GM23338 (cell line): ENCODE data around the gene NKD1. TPM values are rescaled to one million over a fixed set of nuclear protein-coding genes. Genes with fewer than 3 reads are reported as not detected.

Source experiments
- ATAC-seq: fragments of 200-7000 bp; cut with Tn5 transposase; 3 replicates; pipeline ENCODE4 v1.9.1; 2020
- DNase-seq: peaks from one replicate; pipeline ENCODE4 v3.0.0-alpha.2; 2015; ENCODE audit warnings: low spot score
- H2AFZ ChIP-seq: fragments of 200-600 bp; sonication (generic); 2 replicates; pipeline ENCODE4 v1.8.0; 2016; ENCODE audit warnings: antibody characterized with exemption, mild to moderate bottlenecking, moderate library complexity
- H3F3A ChIP-seq: fragments of 200-600 bp; sonication (generic); replicated peaks from 2 replicates; pipeline ENCODE4 v1.8.0; 2017; ENCODE audit warnings: antibody characterized with exemption, mixed run types, low read depth
- H3K27ac ChIP-seq: fragments of 200-600 bp; sonication (generic); 2 replicates; pipeline ENCODE4 v1.6.1; 2016; ENCODE audit warnings: low read depth
- H3K27me3 ChIP-seq: fragments of 200-600 bp; sonication (generic); 2 replicates; pipeline ENCODE4 v1.8.0; 2016; ENCODE audit warnings: mild to moderate bottlenecking, mixed run types, moderate library complexity; ENCODE audit not compliant: insufficient read depth
- H3K36me3 ChIP-seq: fragments of 200-600 bp; sonication (generic); 2 replicates; pipeline ENCODE4 v1.8.0; 2016; ENCODE audit warnings: mild to moderate bottlenecking; ENCODE audit not compliant: insufficient read depth
- H3K4me1 ChIP-seq: fragments of 200-600 bp; sonication (generic); 2 replicates; pipeline ENCODE4 v1.8.0; 2016; ENCODE audit warnings: mild to moderate bottlenecking, moderate library complexity; ENCODE audit not compliant: insufficient read depth
- H3K4me2 ChIP-seq: fragments of 200-600 bp; sonication (generic); 2 replicates; pipeline ENCODE4 v1.7.1; 2017; ENCODE audit warnings: mixed run types
- H3K4me3 ChIP-seq: fragments of 200-600 bp; sonication (generic); 2 replicates; pipeline ENCODE4 v1.6.1; 2016; ENCODE audit warnings: mixed run types
- H3K79me2 ChIP-seq: fragments of 200-600 bp; sonication (generic); replicated peaks from 2 replicates; pipeline ENCODE4 v1.8.0; 2017; ENCODE audit warnings: mild to moderate bottlenecking; ENCODE audit not compliant: insufficient read depth
- H3K9me2 ChIP-seq: fragments of 200-600 bp; sonication (generic); 2 replicates; pipeline ENCODE4 v1.8.0; 2017; ENCODE audit not compliant: insufficient read depth
- H4K20me1 ChIP-seq: fragments of 200-600 bp; sonication (generic); replicated peaks from 2 replicates; pipeline ENCODE4 v1.8.0; 2017; ENCODE audit warnings: mild to moderate bottlenecking; ENCODE audit not compliant: insufficient read depth
- H3K27ac Mint-ChIP-seq: 2 replicates; pipeline ENCODE4 v1.8.0; 2020; ENCODE audit warnings: inconsistent platforms, mild to moderate bottlenecking, moderate library complexity, mixed read lengths
- H3K27me3 Mint-ChIP-seq: 3 replicates; pipeline ENCODE4 v1.8.0; 2022; ENCODE audit warnings: low read depth, mild to moderate bottlenecking, moderate library complexity, mixed read lengths, inconsistent platforms; ENCODE audit not compliant: insufficient read depth, poor library complexity
- H3K36me3 Mint-ChIP-seq: 3 replicates; pipeline ENCODE4 v1.8.0; 2021; ENCODE audit warnings: low read depth, mild to moderate bottlenecking, inconsistent platforms, moderate library complexity, mixed read lengths
- H3K4me1 Mint-ChIP-seq: 3 replicates; pipeline ENCODE4 v1.8.0; 2020; ENCODE audit warnings: mild to moderate bottlenecking, inconsistent platforms, mixed read lengths
- H3K4me3 Mint-ChIP-seq: 3 replicates; pipeline ENCODE4 v1.8.0; 2021; ENCODE audit warnings: moderate library complexity, mild to moderate bottlenecking, inconsistent platforms, mixed read lengths
- H3K9me3 Mint-ChIP-seq: 3 replicates; pipeline ENCODE4 v1.8.0; 2020; ENCODE audit warnings: moderate library complexity, mild to moderate bottlenecking, inconsistent platforms, mixed read lengths
- CREB1 ChIP-seq: fragments of 250-450 bp; sonication (Bioruptor Pico); IDR thresholded peaks from 2 replicates; pipeline ENCODE4 v1.5.0; 2020; ENCODE audit warnings: low read depth, mild to moderate bottlenecking, moderate library complexity
- CTCF ChIP-seq, 2 experiments: fragments of 200-600 bp in 1 of 2; sonication (generic) in 1 of 2; conservative IDR thresholded peaks; 2 replicates each; pipeline versions ENCODE4 v1.5.1 to v1.6.1; 2016 to 2017; ENCODE audit warnings: antibody characterized with exemption in 2 of 2, low read depth in 2 of 2, mild to moderate bottlenecking in 2 of 2, moderate library complexity in 1 of 2
- ETS1 ChIP-seq: IDR thresholded peaks from 2 replicates; pipeline ENCODE4 v1.6.1; 2016; ENCODE audit warnings: antibody characterized with exemption
- EZH2 ChIP-seq: fragments of 200-600 bp; sonication (generic); IDR thresholded peaks from one replicate; pipeline ENCODE4 v1.8.0; 2017; ENCODE audit warnings: antibody characterized with exemption, mild to moderate bottlenecking, low read depth; ENCODE audit not compliant: unreplicated experiment
- STAT1 ChIP-seq: IDR thresholded peaks from one replicate; pipeline ENCODE4 v1.6.1; 2016; ENCODE audit warnings: antibody characterized with exemption; ENCODE audit not compliant: unreplicated experiment
- ZNF114 ChIP-seq: fragments of 250-450 bp; sonication (Bioruptor Pico); IDR thresholded peaks from 2 replicates; pipeline ENCODE4 v1.5.0; 2020; ENCODE audit warnings: mild to moderate bottlenecking, moderate library complexity
- ZNF331 ChIP-seq: fragments of 250-450 bp; sonication (Bioruptor Pico); IDR thresholded peaks from 2 replicates; pipeline ENCODE4 v1.5.0; 2020; ENCODE audit warnings: low read depth, mild to moderate bottlenecking, moderate library complexity
- ZNF462 ChIP-seq: fragments of 250-450 bp; sonication (Bioruptor Pico); IDR thresholded peaks from 2 replicates; pipeline ENCODE4 v1.5.0; 2020; ENCODE audit warnings: mild to moderate bottlenecking, moderate library complexity
- polyA plus RNA-seq: library from polyadenylated mRNA; unstranded; fragments of >200 nt; fragmentation: Nextera tagmentation; extraction: Ambion mirVana; gene quantifications from 2 replicates; pipeline ENCODE4 v1.2.1, GENCODE V29; 2016
- total RNA-seq: library from RNA; depleted of rRNA; stranded (reverse); fragments of >200 nt; shearing (Covaris generic); gene quantifications from 2 replicates; pipeline ENCODE4 v1.2.3, GENCODE V29; 2014

The NKD1 gene
- total and polyA plus RNA-seq, 2 experiments from 2014 or later, result 2.1 to 2.3 TPM

GRCh38 chr16:50529334-50529733, 18.9 kb upstream of the NKD1 start:
- Mint-ChIP-seq H3K27ac (no peak overlapping the region), H3K4me3 (no peak overlapping the region), H3K27me3 (peaks cover 2% of the 10 kb centered on the region), H3K4me1 (no peaks in the 10 kb centered on the region), H3K9me3 (peaks cover 19% of the 10 kb centered on the region), H3K36me3 (no peaks in the 10 kb centered on the region; the same call in 2 of the 3 replicates)
- no peak for DNase-seq
- Histone ChIP-seq H3K9me2 (no peaks in the 10 kb centered on the region; the same call in 1 of the 2 replicates), H3K4me1 (no peaks in the 10 kb centered on the region), H3K27ac (no peak overlapping the region), H3K79me2 (no peaks in the 10 kb centered on the region), H3F3A (no peaks in the 10 kb centered on the region), H3K4me2 (no peak overlapping the region), H2AFZ (no peak overlapping the region), H3K4me3 (no peak overlapping the region), H3K27me3 (no peaks in the 10 kb centered on the region), H4K20me1 (no peaks in the 10 kb centered on the region), H3K36me3 (no peaks in the 10 kb centered on the region)
- TF ChIP-seq EZH2 (no peak), ETS1 (no peak), CTCF (conservative IDR thresholded peaks at IDR 0.05; ENCODE audit: low read depth in 2 of 2) (no peak), CREB1 (CRISPR knock-in tag) (no peak)
- no peak for ATAC-seq

- peaks cover 2% of the 10 kb centered on the region for H3K27me3 Mint-ChIP-seq
- H3K9me3 Mint-ChIP-seq, result peaks cover 19% of the 10 kb centered on the region; the same call in 2 of the 3 replicates
- H3F3A ChIP-seq, result no peaks in the 10 kb centered on the region
- no peak for ATAC-seq
- no peaks in the 10 kb centered on the region for H3K79me2 ChIP-seq
- DNase-seq, result no peak
- H4K20me1 ChIP-seq, result no peaks in the 10 kb centered on the region
- H3K36me3 ChIP-seq, result no peaks in the 10 kb centered on the region
- H3K9me2 ChIP-seq, result no peaks in the 10 kb centered on the region; the same call in 1 of the 2 replicates
- no peak overlapping the region for H3K27ac Mint-ChIP-seq
- H3K36me3 Mint-ChIP-seq, result no peaks in the 10 kb centered on the region
- H3K4me2 ChIP-seq, result no peak overlapping the region
- H2AFZ ChIP-seq, result no peak overlapping the region
- H3K4me3 Mint-ChIP-seq, result no peak overlapping the region
- no peaks in the 10 kb centered on the region for H3K4me1 ChIP-seq
- no peak overlapping the region for H3K27ac ChIP-seq
- H3K27me3 ChIP-seq, result no peaks in the 10 kb centered on the region
- no peak overlapping the region for H3K4me3 ChIP-seq
- no peaks in the 10 kb centered on the region for H3K4me1 Mint-ChIP-seq
- TF ChIP-seq CREB1 (CRISPR knock-in tag), result no peak
- no peak for TF ChIP-seq ZNF331 (CRISPR knock-in tag)
- no peak for TF ChIP-seq CTCF (conservative IDR thresholded peaks at IDR 0.05; ENCODE audit: low read depth in 2 of 2)
- TF ChIP-seq ZNF462 (CRISPR knock-in tag), result no peak
- TF ChIP-seq ZNF114, result no peak
- TF ChIP-seq STAT1, result no peak
These were observed 17.6 kb upstream of the NKD1 start for GRCh38 chr16:50530277-50531236.
